NCI-H345 treated with DMSO at 0.1 percent for 48 hours (cell line): Measurements from ENCODE around the gene TNRC6C.
"Not testable (repeated sequence)": the region's sequence is repeated elsewhere in the genome, so short reads cannot be mapped to it uniquely, and the experiment has no call there.

ENCODE experiments used
- DNase-seq: peaks from one replicate; lab custom pipeline; 2025; ENCODE audit not compliant: unreplicated experiment; lab: John Stamatoyannopoulos, UW

Gene TNRC6C

DNA sequence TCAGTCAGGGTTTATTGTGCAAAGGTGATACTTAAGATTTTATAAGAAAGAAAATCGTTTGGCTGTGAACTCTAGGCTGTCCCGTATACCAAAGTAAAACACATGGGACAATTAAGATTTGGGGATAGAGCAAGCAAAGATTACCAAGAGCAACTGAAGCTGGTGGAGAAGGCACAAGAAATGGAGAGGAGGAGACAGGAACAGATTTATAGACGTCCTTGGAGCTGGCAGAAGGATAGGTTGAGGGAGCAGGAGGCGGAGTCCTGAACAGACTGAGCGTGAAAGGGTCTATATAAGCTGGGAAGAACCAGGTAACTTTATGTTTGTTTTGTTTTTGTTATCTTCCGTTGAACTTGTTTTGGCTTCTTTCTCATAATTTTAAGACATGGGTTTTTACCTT is 3.8 kb downstream of the TNRC6C start:
- DNase-seq = no peak

DNA sequence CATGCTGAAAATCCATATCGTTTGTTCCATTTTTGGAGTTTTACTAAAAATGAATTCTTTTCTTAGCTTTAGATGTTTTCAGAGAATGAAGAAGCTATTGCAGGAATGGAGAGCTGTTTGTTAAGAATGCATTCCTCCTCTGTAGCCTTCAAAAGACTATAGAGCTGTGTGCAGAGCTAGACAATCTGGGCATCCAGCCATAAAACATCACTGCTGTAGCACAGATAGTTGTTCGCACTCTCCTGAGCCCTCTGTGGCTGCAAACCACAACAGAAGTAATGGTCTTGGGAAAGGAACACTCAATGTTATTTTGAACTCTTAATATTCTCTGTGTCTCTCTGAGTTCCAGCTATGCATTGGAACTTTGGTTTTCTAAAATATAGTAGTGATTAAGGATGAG is 4.9 kb downstream of the TNRC6C start:
- DNase-seq = peak; percentile 14

- no peak for DNase-seq
Measured at GRCh38 chr17:77965352-77965751, 6.8 kb downstream of the TNRC6C start.

DNA sequence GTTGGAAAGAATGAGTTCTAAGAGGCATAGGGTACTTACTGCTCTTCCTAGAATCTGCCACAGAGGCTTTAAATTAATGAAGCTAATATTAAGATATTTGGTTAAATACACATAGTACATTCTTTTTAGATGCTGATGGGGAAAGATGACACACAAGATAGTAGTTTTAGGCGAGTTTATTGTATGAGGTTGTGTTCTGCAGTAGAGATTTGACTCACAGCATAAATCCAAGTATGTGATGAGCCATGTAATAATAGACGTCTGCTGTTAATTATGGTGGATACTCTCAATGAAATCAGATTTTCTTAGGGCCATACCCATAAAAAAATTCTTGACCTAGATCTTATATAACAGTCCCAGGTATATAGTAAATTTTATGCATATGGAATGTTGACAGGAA is 8.0 kb downstream of the TNRC6C start:
- DNase-seq = no peak

GRCh38 chr17:77968788-77969187 is 10.3 kb downstream of the TNRC6C start:
- no peak for DNase-seq

GRCh38 chr17:77972271-77972670 is 13.8 kb downstream of the TNRC6C start:
- DNase-seq = not testable (repeated sequence)

DNA sequence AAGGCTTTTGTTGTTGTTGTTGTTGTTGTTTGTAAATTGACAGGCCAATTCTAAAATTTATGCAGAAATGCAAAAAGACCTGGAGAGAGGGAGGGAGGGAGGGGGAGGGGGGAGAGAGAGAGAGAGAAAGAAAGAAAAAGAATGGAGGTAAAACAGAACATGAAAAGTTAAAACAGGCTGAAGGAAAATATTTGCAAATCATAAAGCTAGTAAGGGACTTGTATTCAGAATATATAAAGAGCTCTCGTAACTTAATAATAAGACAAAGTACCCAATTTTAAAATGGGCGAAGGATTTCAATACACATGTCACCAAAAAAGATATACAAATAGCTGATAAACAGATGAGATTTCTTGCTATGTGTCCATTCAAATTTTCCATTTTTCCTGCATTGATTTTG is 15.4 kb downstream of the TNRC6C start:
- no peak for DNase-seq

DNA sequence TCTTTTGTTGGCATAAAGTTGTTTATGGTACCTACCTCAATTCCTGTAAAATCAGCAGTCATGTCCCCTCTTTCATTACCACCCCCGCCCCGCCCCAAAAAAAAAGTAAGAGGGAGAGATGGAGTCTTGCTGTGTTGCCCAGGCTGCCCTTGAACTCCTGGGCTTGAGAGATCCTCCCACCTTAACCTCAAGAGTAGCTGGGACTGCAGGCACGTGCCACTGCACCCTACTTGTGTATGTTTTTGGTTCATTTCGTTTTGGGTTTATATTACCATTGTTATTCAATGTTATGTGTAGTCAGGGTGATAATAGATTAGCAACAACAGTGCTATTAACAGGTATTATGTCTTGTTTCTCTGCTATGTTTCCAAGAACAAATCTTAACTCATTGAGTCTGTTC is 15.9 kb downstream of the TNRC6C start:
- no peak for DNase-seq

GRCh38 chr17:77982430-77982829 is 23.9 kb downstream of the TNRC6C start:
- DNase-seq = not testable (repeated sequence)

DNA sequence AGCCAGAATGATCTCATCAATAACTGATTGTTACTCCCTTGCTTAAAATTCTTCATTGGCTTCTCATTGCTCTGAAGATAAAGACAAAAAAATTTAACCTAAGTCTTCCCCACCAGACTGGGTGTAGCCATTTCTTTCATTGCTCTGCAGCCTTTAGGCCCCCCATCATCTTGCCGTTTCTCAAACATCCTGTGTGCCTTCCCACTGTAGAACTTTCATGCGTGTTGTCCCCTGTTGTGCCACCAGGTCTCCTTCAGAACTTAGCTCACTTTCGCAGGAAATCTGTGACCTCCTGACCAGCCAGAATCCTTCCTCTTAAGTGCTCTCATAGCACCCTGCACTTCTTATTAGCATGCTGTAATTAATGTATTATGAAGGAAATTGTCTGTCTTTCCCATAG is 31.8 kb downstream of the TNRC6C start:
- no peak for DNase-seq

DNA sequence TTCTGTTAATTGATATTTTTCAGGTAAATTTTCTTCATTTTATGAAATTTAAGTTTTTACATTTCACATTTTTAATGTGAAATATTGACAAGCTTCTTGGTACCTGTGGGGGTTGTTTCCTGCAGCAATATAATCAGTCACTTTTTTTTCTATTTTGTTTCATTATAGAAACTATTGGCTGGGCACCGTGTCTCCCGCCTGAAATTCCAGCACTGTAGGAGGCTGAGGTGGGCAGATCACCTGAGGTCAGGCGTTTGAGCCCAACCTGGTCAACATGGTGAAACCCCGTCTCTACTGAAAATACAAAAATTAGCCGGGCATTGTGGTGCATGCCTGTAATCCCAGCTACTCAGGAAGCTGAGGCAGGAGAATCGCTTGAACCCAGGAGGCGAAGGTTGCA is 35.2 kb downstream of the TNRC6C start:
- not testable (repeated sequence) for DNase-seq

GRCh38 chr17:77995146-77995852 is 36.8 kb downstream of the TNRC6C start:
- no peak for DNase-seq

GRCh38 chr17:77996256-77996655 is 37.8 kb downstream of the TNRC6C start:
- no peak for DNase-seq

- no peak for DNase-seq
Measured at GRCh38 chr17:77999413-78000173, 41.1 kb downstream of the TNRC6C start.

- DNase-seq = no peak
Measured at GRCh38 chr17:78000341-78000740, 41.8 kb downstream of the TNRC6C start.

- DNase-seq = no peak
Measured at GRCh38 chr17:78001182-78001581, 42.7 kb downstream of the TNRC6C start.

DNA sequence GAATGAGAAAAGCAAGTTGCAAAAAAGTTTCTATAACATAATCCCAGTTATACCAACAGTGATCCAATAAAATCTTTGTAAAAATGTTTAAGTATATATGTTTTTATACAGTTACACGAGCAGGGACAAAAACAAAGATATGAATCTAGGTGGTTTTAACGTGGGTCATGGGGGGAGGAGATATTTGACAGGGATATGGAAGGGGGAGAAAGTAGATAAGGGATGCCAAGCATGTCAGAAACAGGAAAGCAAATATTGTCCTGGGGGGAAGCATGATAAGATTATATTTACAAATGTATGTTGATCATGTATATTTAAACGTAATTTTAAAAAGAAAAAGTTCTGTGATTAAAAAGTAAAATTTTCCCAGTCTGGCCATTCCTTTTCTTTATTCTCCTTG is 43.1 kb downstream of the TNRC6C start:
- DNase-seq = no peak

DNA sequence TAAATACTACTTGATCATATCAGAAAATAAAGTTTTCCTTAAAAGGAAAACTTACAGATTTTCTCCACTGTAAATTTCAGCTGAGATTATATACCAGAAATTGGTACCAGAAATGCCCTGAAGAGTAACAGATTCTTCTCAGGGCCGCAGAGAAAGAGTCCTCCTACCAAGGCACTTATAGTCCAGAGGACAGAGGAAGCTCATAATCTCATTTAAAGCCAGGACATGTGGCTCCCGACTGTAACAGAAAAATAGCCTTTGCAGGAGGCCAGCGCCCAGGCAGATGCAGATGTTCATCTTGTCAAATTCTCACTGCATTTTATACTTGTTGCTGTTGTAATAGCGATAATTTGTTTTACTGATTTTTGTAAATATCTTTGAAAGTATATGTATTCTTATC is 43.7 kb downstream of the TNRC6C start:
- DNase-seq = no peak

DNA sequence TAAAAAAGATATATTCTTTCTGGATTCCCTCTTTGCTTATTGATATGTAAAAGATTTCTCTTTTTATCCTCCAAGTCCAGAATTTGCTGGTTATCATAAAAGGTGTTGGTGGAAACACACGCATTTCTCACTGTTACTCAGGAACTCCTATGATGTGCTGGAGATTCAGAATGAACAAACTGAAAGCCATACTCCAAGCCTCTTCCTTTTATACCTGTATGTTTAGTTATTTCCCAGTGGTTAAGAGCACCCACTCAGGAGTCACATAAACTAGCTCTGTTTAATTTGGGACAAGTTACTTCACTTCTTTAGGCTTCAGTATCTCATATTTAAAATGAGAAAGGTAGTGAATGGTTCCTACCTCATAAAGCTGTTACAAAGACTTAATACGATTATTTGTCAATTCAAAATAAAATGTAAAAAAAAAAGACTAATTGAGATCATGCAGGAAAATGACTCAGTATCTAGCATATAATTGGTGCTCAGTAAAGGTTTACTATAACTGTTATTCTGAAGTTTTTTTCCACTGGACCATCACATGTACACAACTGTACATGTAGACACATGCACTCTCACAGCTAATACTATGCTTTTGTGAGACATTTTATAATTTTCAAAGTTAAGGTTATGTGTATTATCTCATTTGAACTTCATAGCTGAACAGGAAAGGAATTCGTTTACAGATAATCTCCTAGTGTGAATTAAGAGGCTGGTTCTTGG is 47.1 kb downstream of the TNRC6C start:
- DNase-seq = no peak

DNA sequence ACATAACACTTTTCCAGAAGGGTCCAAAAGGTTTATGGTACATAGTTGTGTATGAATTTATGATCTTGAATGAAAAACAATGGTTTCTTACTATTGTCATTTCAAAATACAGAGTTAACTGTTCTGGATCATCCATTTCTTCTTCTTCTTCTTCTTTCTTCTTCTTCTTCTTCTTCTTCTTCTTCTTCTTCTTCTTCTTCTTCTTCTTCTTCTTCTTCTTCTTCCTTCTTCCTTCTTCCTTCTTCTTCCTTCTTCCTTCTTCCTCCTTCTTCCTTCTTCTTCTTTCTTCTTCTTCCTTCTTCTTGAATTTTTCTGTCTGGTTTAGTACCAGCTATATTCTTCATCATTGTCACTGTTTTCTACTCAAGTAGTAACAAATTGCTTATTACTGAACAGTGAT is 47.8 kb downstream of the TNRC6C start:
- DNase-seq = no peak

DNA sequence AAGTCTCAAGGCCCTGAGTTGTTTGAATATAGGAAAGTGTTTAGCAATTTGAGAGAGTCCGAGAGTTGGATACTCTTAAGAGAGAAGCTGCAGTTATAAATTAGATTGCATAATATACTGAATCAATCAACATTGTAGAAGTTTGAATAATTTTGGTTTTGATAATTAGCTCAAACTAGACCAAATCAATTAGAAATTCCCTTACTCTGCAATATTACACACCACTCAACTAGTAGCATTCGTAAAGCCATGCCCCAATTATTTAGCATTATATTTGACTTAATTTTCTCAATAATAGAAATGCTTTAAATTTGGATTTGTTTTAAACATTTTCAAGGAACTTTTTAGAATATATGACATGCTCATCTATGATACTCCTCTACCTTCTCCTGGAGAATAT is 49.1 kb downstream of the TNRC6C start:
- no peak for DNase-seq

DNA sequence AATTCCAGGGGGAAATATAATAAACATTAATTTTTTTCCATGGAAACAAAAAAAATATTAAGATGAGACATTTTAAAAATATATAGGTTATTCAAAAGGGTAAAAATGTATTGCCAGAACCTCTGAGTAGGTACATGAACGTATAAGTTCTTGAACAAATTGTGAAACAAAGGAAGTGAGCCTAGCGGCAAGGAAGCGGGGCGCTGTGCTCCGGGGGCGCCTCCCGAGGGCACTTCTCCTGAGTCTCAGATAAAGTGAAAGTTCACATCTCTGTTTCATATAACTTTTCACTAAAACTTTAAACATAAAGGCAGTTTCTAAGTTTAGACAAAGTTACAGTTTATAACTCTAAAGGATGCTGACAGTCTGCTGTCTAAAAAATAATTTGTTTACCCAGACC is 52.3 kb downstream of the TNRC6C start:
- no peak for DNase-seq
